Pancreas (tissue), 10 donors: Measurements from ENCODE around the gene COL2A1. TPM values are rescaled to one million over a fixed set of nuclear protein-coding genes. Genes with fewer than 3 reads are reported as not detected.

Experiments
- ATAC-seq, 4 donors: fragments of 200-7000 bp; cut with Tn5 transposase; one replicate each; pipeline versions ENCODE4 v1.8.0 to v1.9.1; 2020; ENCODE audit warnings: mild to moderate bottlenecking in 4 of 4, moderate library complexity in 4 of 4
- DNase-seq, 6 donors: peaks; one replicate each; pipeline ENCODE4 v3.0.0-alpha.2; 2020
- FAIRE-seq: peaks from 2 replicates; lab custom pipeline; 2012; peaks lifted over from hg19 to GRCh38; lab: Jason Lieb, UNC
- H3K27ac ChIP-seq, 4 donors: fragments of 200-600 bp; sonication (generic); 1 replicate in 3 of 4; 2 replicates in 1 of 4; pipeline versions ENCODE4 v1.5.0 to v1.8.0; 2020
- H3K27me3 ChIP-seq, 4 donors: fragments of 200-600 bp; one replicate each; pipeline ENCODE4 v1.8.0; 2021
- H3K36me3 ChIP-seq, 3 donors: fragments of 200-600 bp; sonication (generic) in 1 of 3; one replicate each; pipeline versions ENCODE4 v1.5.0 to v1.8.0; 2020 to 2021
- H3K4me1 ChIP-seq, 3 donors: fragments of 200-600 bp; one replicate each; pipeline ENCODE4 v1.8.0; 2021
- H3K4me3 ChIP-seq, 4 donors: fragments of 200-600 bp; sonication (generic) in 2 of 4; one replicate each; pipeline versions ENCODE4 v1.5.0 to v1.8.0; 2020 to 2021
- H3K9me3 ChIP-seq, 4 donors: fragments of 200-600 bp; one replicate each; pipeline ENCODE4 v1.8.0; 2021
- CTCF ChIP-seq, 4 donors: fragments of 200-600 bp; sonication (generic) in 3 of 4; IDR thresholded peaks; one replicate each; pipeline versions ENCODE4 v1.5.0 to v1.8.0; 2021; ENCODE audit warnings: antibody characterized with exemption in 4 of 4
- WGBS, 2 donors: extraction: QIAGEN DNeasy Blood & Tissue Kit; methylation state at CpG; one replicate each; pipeline ENCODE4 v1.1.7; 2013; 5-methylcytosine and 5-hydroxymethylcytosine counted together
- intact Hi-C, 3 donors: fragments of 100-400 bp; cut with DNase I; formaldehyde crosslinking; loops; one replicate each; pipeline versions ENCODE4 v1.11.1 to v1.14.2; 2022
- polyA plus RNA-seq, 2 donors: library from polyadenylated mRNA; stranded (reverse); fragments of 200-250 nt; gene quantifications; one replicate each; pipeline ENCODE4 v1.2.3, GENCODE V29; 2013
- total RNA-seq, 6 donors: library from RNA; stranded (reverse); fragmentation: NEBNext Ultra II Directional in 4 of 6; extraction: Animal tissue kit (Norgen Biotek cat#: 25700) in 4 of 6; gene quantifications; one replicate each; pipeline versions ENCODE4 v1.2.1 to v1.2.4, GENCODE V29; 2021 to 2023
- donor health status: healthy with polysubstance abuse.
- donor health status: DM: no; HTN: no; CAD: no; lungs with moderate emphysema.
- donor health status: DM: no; HTN: no; CAD: no.
- donor health status: control.
- donor health status: control.
- donor health status: Bipolar disorder and iron deficiency.
- donor health status: DM: yes; HTN: yes; CAD: no.
- donor health status: DM: no; HTN: no; CAD: no.
- donor health status: DM: no; HTN: no; CAD: no.
- donor health status: DM: yes; HTN: yes; CAD: no.

The COL2A1 gene
- total and polyA plus RNA-seq, 8 donors = 0.04 to 0.12 (median 0.06) TPM; not detected in 5

- no peak overlapping the region for H3K4me3 ChIP-seq
- no peak for DNase-seq
- no peaks in the 10 kb centered on the region for H3K9me3 ChIP-seq
- H3K4me1 ChIP-seq = no peaks in the 10 kb centered on the region
- intact Hi-C loops = no loop called here
- no peaks in the 10 kb centered on the region for H3K27me3 ChIP-seq
- H3K27ac ChIP-seq = no peak overlapping the region
- no peak for FAIRE-seq
- peaks cover 0 to 31% (median 6%) of the 10 kb centered on the region in 3 donors for H3K36me3 ChIP-seq
- no peak for ATAC-seq
- WGBS, 2 donors = 83 to 85% methylated on average over 6 of the region's 6 CpGs
- TF ChIP-seq CTCF (IDR thresholded peaks at IDR 0.05) = no peak
Observed at GRCh38 chr12:48050174-48050573, 45.9 kb upstream of the COL2A1 start.

- DNase-seq (no peak), ATAC-seq (no peak), FAIRE-seq (no peak)
- Histone ChIP-seq H3K9me3 (no peaks in the 10 kb centered on the region), H3K27me3 (no peaks in the 10 kb centered on the region), H3K36me3 (peaks cover 0 to 35% (median 6%) of the 10 kb centered on the region in 3 donors), H3K27ac (no peak overlapping the region), H3K4me1 (no peaks in the 10 kb centered on the region), H3K4me3 (no peak overlapping the region)
- TF ChIP-seq CTCF (IDR thresholded peaks at IDR 0.05) = no peak
- WGBS, 2 donors = 89% methylated on average over 2 of the region's 2 CpGs
- intact Hi-C loops = no loop called here
Observed at GRCh38 chr12:48045965-48046518, 41.8 kb upstream of the COL2A1 start.

- intact Hi-C loops = no loop called here
- Histone ChIP-seq H3K4me3 (no peak overlapping the region), H3K4me1 (no peaks in the 10 kb centered on the region), H3K27ac (no peak overlapping the region), H3K9me3 (no peaks in the 10 kb centered on the region), H3K36me3 (peaks cover 0 to 35% (median 6%) of the 10 kb centered on the region in 3 donors), H3K27me3 (no peaks in the 10 kb centered on the region)
- TF ChIP-seq CTCF (IDR thresholded peaks at IDR 0.05) = no peak
- DNase-seq (no peak), FAIRE-seq (no peak), ATAC-seq (no peak)
- 92 to 93% methylated on average over 6 of the region's 6 CpGs for WGBS, 2 donors
Observed at GRCh38 chr12:48045061-48045846, 41.0 kb upstream of the COL2A1 start.

GRCh38 chr12:48044396-48044795 is 40.1 kb upstream of the COL2A1 start:
- DNase-seq (no peak), ATAC-seq (no peak), FAIRE-seq (no peak)
- 94 to 95% methylated on average over 7 of the region's 7 CpGs for WGBS, 2 donors
- Histone ChIP-seq H3K27ac (no peak overlapping the region), H3K27me3 (no peaks in the 10 kb centered on the region), H3K36me3 (peaks cover 0 to 35% (median 6%) of the 10 kb centered on the region in 3 donors), H3K4me3 (no peak overlapping the region), H3K9me3 (no peaks in the 10 kb centered on the region), H3K4me1 (no peaks in the 10 kb centered on the region)
- intact Hi-C loops = no loop called here
- TF ChIP-seq CTCF (IDR thresholded peaks at IDR 0.05) = no peak

- 81 to 83% methylated on average over 4 of the region's 4 CpGs for WGBS, 2 donors
- ATAC-seq = no peak
- no peak overlapping the region for H3K27ac ChIP-seq
- no peak for TF ChIP-seq CTCF (IDR thresholded peaks at IDR 0.05)
- no peaks in the 10 kb centered on the region for H3K4me1 ChIP-seq
- FAIRE-seq = no peak
- H3K27me3 ChIP-seq = no peaks in the 10 kb centered on the region
- H3K36me3 ChIP-seq = peaks cover 0 to 32% (median 6%) of the 10 kb centered on the region in 3 donors
- intact Hi-C loops = no loop called here
- no peak for DNase-seq
- H3K4me3 ChIP-seq = no peak overlapping the region
- no peaks in the 10 kb centered on the region for H3K9me3 ChIP-seq
Observed at GRCh38 chr12:48043771-48044170, 39.5 kb upstream of the COL2A1 start.
